Thyroid gland (tissue), 4 donors: ENCODE results near the gene RENBP.

ENCODE experiments used
- POLR2A ChIP-seq, 2 donors: fragments of 450-650 bp; IDR thresholded peaks; one replicate each; pipeline ENCODE4 v1.6.1; 2017; ENCODE audit warnings: antibody characterized with exemption in 2 of 2, mild to moderate bottlenecking in 2 of 2, moderate library complexity in 1 of 2
- TF ChIP-seq, protein P1 (sequence below), 6 experiments: fragments of 200-600 bp in 3 of 6; fragments of 450-650 bp in 3 of 6; sonication (generic) in 3 of 6; IDR thresholded peaks; one replicate each; pipeline ENCODE4 v1.5.1; 2016 to 2019; ENCODE audit warnings: antibody characterized with exemption in 6 of 6, mild to moderate bottlenecking in 2 of 6, inconsistent platforms in 1 of 6, moderate library complexity in 1 of 6

DNA sequence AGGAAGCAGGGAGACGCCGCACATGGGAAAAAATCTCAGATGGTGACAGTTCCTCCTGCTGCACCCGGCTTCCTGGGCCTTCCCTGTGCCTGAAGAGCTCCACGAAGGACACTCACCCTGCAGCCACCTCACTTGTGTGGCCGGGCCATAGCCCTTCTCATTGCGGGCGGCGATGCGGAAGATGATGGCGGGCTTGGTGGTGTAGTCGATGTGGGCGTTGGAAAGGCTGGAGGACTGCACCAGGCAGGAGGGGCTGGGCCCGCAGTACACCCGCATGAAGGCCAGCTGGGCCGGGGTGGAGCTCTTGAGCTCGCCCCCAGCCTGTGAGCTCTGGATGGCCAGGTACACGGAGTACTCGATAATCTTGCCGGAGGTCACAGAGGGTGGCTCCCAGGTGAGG, 5.7 kb upstream of the RENBP start:
- TF ChIP-seq, protein P1, sequence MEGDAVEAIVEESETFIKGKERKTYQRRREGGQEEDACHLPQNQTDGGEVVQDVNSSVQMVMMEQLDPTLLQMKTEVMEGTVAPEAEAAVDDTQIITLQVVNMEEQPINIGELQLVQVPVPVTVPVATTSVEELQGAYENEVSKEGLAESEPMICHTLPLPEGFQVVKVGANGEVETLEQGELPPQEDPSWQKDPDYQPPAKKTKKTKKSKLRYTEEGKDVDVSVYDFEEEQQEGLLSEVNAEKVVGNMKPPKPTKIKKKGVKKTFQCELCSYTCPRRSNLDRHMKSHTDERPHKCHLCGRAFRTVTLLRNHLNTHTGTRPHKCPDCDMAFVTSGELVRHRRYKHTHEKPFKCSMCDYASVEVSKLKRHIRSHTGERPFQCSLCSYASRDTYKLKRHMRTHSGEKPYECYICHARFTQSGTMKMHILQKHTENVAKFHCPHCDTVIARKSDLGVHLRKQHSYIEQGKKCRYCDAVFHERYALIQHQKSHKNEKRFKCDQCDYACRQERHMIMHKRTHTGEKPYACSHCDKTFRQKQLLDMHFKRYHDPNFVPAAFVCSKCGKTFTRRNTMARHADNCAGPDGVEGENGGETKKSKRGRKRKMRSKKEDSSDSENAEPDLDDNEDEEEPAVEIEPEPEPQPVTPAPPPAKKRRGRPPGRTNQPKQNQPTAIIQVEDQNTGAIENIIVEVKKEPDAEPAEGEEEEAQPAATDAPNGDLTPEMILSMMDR (IDR thresholded peaks at IDR 0.05) = no peak
- TF ChIP-seq POLR2A (IDR thresholded peaks at IDR 0.05) = no peak
